Hepatocyte (in vitro differentiated cells): ENCODE results near the gene GIMAP7. TPM values are rescaled to one million over a fixed set of nuclear protein-coding genes. Genes with fewer than 3 reads are reported as not detected.

Source experiments
- DNase-seq: peaks from one replicate; pipeline ENCODE4 v3.0.0-alpha.2; 2016; ENCODE audit warnings: low spot score
- H2AFZ ChIP-seq: fragments of 200-600 bp; sonication (generic); 2 replicates; pipeline ENCODE4 v1.6.0; 2016; ENCODE audit warnings: antibody characterized with exemption, mild to moderate bottlenecking
- H3K27ac ChIP-seq: fragments of 200-600 bp; sonication (generic); 2 replicates; pipeline ENCODE4 v1.5.1; 2016; ENCODE audit warnings: mild to moderate bottlenecking
- H3K27me3 ChIP-seq: fragments of 200-600 bp; sonication (generic); 2 replicates; pipeline ENCODE4 v1.6.1; 2016
- H3K36me3 ChIP-seq: fragments of 200-600 bp; sonication (generic); replicated peaks from 2 replicates; pipeline ENCODE4 v1.5.1; 2016; ENCODE audit warnings: low read depth; ENCODE audit not compliant: insufficient read depth
- H3K4me1 ChIP-seq: fragments of 200-600 bp; sonication (generic); 2 replicates; pipeline ENCODE4 v1.5.1; 2016; ENCODE audit warnings: mild to moderate bottlenecking, moderate library complexity; ENCODE audit not compliant: insufficient read depth
- H3K4me2 ChIP-seq: fragments of 200-600 bp; sonication (generic); 2 replicates; pipeline ENCODE4 v1.6.0; 2016
- H3K4me3 ChIP-seq: fragments of 200-600 bp; sonication (generic); 2 replicates; pipeline ENCODE4 v1.5.1; 2016; ENCODE audit warnings: mild to moderate bottlenecking
- H3K79me2 ChIP-seq: fragments of 200-600 bp; sonication (generic); 2 replicates; pipeline ENCODE4 v1.6.0; 2017; ENCODE audit warnings: mild to moderate bottlenecking
- H3K9me2 ChIP-seq: fragments of 200-600 bp; sonication (generic); replicated peaks from 2 replicates; pipeline ENCODE4 v1.6.0; 2017; ENCODE audit warnings: mild to moderate bottlenecking; ENCODE audit not compliant: insufficient read depth
- H3K9me3 ChIP-seq: fragments of 200-600 bp; sonication (generic); 2 replicates; pipeline ENCODE4 v1.5.1; 2016; ENCODE audit warnings: low read depth, mild to moderate bottlenecking
- H4K20me1 ChIP-seq: fragments of 200-600 bp; sonication (generic); 2 replicates; pipeline ENCODE4 v1.6.0; 2016; ENCODE audit warnings: mild to moderate bottlenecking; ENCODE audit not compliant: insufficient read depth, poor library complexity, severe bottlenecking
- CTCF ChIP-seq: fragments of 200-600 bp; sonication (generic); IDR thresholded peaks from 2 replicates; pipeline ENCODE4 v1.5.1; 2016; ENCODE audit warnings: antibody characterized with exemption, mild to moderate bottlenecking; ENCODE audit not compliant: poor library complexity
- EZH2 ChIP-seq: fragments of 200-600 bp; sonication (generic); IDR thresholded peaks from 2 replicates; pipeline ENCODE4 v1.6.1; 2016; ENCODE audit warnings: antibody characterized with exemption, mild to moderate bottlenecking, borderline replicate concordance
- EZH2phosphoT487 ChIP-seq: fragments of 200-600 bp; sonication (generic); IDR thresholded peaks from one replicate; pipeline ENCODE4 v1.6.1; 2018; ENCODE audit warnings: antibody characterized with exemption, mild to moderate bottlenecking, low read depth, moderate library complexity; ENCODE audit not compliant: unreplicated experiment, severe bottlenecking
- WGBS: methylation state at CpG from one replicate; pipeline ENCODE4 v1.1.6; 2016; ENCODE audit warnings: low lambda C conversion rate; ENCODE audit errors: missing lambda C conversion rate; 5-methylcytosine and 5-hydroxymethylcytosine counted together
- polyA plus RNA-seq: library from polyadenylated mRNA; unstranded; fragments of >200 nt; fragmentation: Nextera tagmentation; extraction: Ambion mirVana; gene quantifications from 2 replicates; pipeline ENCODE4 v1.2.1, GENCODE V29; 2016
- total RNA-seq: library from RNA; depleted of rRNA; stranded (reverse); fragments of >200 nt; gene quantifications from 2 replicates; pipeline ENCODE4 v1.2.3, GENCODE V29; 2014

GIMAP7 gene
- total and polyA plus RNA-seq, 2 experiments from 2014 or later = 0.19 to 0.33 TPM

- no peak for TF ChIP-seq CTCF
- TF ChIP-seq EZH2phosphoT487 = no peak
- no peak for TF ChIP-seq EZH2
- Histone ChIP-seq H3K9me3 (no peaks in the 10 kb centered on the region), H3K79me2 (no peaks in the 10 kb centered on the region), H3K4me3 (no peak overlapping the region), H3K4me2 (no peak overlapping the region), H3K27ac (no peak overlapping the region), H2AFZ (no peak overlapping the region), H3K27me3 (no peaks in the 10 kb centered on the region), H3K9me2 (no peaks in the 10 kb centered on the region), H3K36me3 (no peaks in the 10 kb centered on the region), H4K20me1 (no peaks in the 10 kb centered on the region), H3K4me1 (no peaks in the 10 kb centered on the region)
- DNase-seq = no peak
- 67% methylated on average over 7 of the region's 7 CpGs for WGBS
Measured at GRCh38 chr7:150569245-150569955, 54.7 kb downstream of the GIMAP7 start.

Other genes with a start within 250 kb of the GIMAP7 start
- 23.4 and 24.0 TPM in 2 replicates for gene LRRC61, start 191.5 kb upstream of the GIMAP7 start, total RNA-seq
- 35.4 and 38.7 TPM in 2 replicates for gene LRRC61, start 191.5 kb upstream of the GIMAP7 start, polyA plus RNA-seq
- gene ACTR3C, start 191.3 kb upstream of the GIMAP7 start, total RNA-seq = 17.7 and 18.6 TPM in 2 replicates
- 7.8 and 11.9 TPM in 2 replicates for gene ACTR3C, start 191.3 kb upstream of the GIMAP7 start, polyA plus RNA-seq
- 104 and 122 TPM in 2 replicates for gene RARRES2, start 173.2 kb upstream of the GIMAP7 start, total RNA-seq
- 164 and 187 TPM in 2 replicates for gene RARRES2, start 173.2 kb upstream of the GIMAP7 start, polyA plus RNA-seq
- gene REPIN1, start 146.1 kb upstream of the GIMAP7 start, total RNA-seq = 75.5 and 79.1 TPM in 2 replicates
- 102 and 107 TPM in 2 replicates for gene REPIN1, start 146.1 kb upstream of the GIMAP7 start, polyA plus RNA-seq
- gene ZNF775, start 135.5 kb upstream of the GIMAP7 start, total RNA-seq = 5.2 and 8.3 TPM in 2 replicates
- 6.2 and 10.6 TPM in 2 replicates for gene ZNF775, start 135.5 kb upstream of the GIMAP7 start, polyA plus RNA-seq
- 0.10 and 0.12 TPM in 2 replicates for gene GIMAP8, start 64.2 kb upstream of the GIMAP7 start, total RNA-seq
- gene GIMAP8, start 64.2 kb upstream of the GIMAP7 start, polyA plus RNA-seq = not detected in 2 replicates
- 0.63 and 1.8 TPM in 2 replicates for gene GIMAP4, start 52.5 kb downstream of the GIMAP7 start, total RNA-seq
- gene GIMAP4, start 52.5 kb downstream of the GIMAP7 start, polyA plus RNA-seq = not detected in 2 replicates
- gene GIMAP6, start 117.5 kb downstream of the GIMAP7 start, total RNA-seq = 0.27 and 1.0 TPM in 2 replicates
- 0.82 TPM in 1 of 2 replicates, not detected in the other for gene GIMAP6, start 117.5 kb downstream of the GIMAP7 start, polyA plus RNA-seq
- 1.4 and 2.4 TPM in 2 replicates for gene GIMAP2, start 170.8 kb downstream of the GIMAP7 start, total RNA-seq
- 0.23 and 1.1 TPM in 2 replicates for gene GIMAP2, start 170.8 kb downstream of the GIMAP7 start, polyA plus RNA-seq
- gene GIMAP1, start 201.7 kb downstream of the GIMAP7 start, total RNA-seq = 0.20 TPM in 1 of 2 replicates, not detected in the other
- gene GIMAP1, start 201.7 kb downstream of the GIMAP7 start, polyA plus RNA-seq = 0.13 TPM in 2 replicates
- gene GIMAP5, start 222.5 kb downstream of the GIMAP7 start, total RNA-seq = 0.40 and 1.2 TPM in 2 replicates
- 0.79 TPM in 1 of 2 replicates, not detected in the other for gene GIMAP5, start 222.5 kb downstream of the GIMAP7 start, polyA plus RNA-seq